Measurements from ENCODE around the gene MAPK4. TPM values are rescaled to one million over a fixed set of nuclear protein-coding genes. Genes with fewer than 3 reads are reported as not detected.

The MAPK4 gene
- total and polyA plus RNA-seq, 2 of the 4 experiments (the other 2 are of a cell fraction): not detected

DNA sequence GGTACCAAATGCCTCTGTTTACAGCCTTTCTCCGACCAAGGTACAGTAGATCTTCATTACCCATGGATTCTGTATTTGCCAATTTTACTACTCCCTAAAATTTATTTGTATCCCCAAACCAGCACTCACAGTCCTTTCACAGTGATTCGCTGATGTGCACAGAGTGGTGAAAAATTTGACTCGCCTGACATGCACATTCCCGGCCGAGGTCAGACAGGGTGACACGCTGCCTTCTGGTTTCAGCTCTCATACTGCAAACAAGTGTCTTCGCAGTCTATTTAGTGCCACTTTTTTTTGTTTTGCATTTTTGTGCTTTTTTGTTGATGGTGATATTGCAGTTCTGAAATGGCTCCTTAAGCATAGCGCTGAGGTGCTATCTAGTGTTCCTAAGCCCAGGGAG is 71.0 kb downstream of the MAPK4 start:
- Histone ChIP-seq H4K5ac (ENCODE audit: low read depth, low read length) (no peak overlapping the region), H2BK5ac (ENCODE audit: low read depth, low read length, poor library complexity, severe bottlenecking) (no peak overlapping the region), H4K91ac (ENCODE audit: insufficient read depth, low read depth, low read length) (no peak overlapping the region), H3K9ac (ENCODE audit: low read depth, low read length) (no peak overlapping the region), H3K4me2 (ENCODE audit: low read depth, low read length) (no peak overlapping the region), H3K23ac (ENCODE audit: low read depth, low read length) (no peak overlapping the region), H3K14ac (replicated peaks; ENCODE audit: low read depth, low read length) (no peak overlapping the region), H2BK120ac (ENCODE audit: low read depth, low read length) (no peak overlapping the region), H3K79me1 (ENCODE audit: low read depth in 1 of 2, low read length in 2 of 2) (no peaks in the 10 kb centered on the region), H3K27ac (ENCODE audit: insufficient read depth, low read length) (no peak overlapping the region), H2AK9ac (replicated peaks; ENCODE audit: low read depth, low read length, poor library complexity) (no peak overlapping the region), H3K9me1 (ENCODE audit: insufficient read depth, low read length) (no peaks in the 10 kb centered on the region), H2BK20ac (ENCODE audit: low read depth, low read length) (no peak overlapping the region), H3K4me3 (ENCODE audit: insufficient read depth, low read depth, low read length) (no peak overlapping the region), H3K56ac (ENCODE audit: extremely low read depth, insufficient read depth, low read length) (no peak overlapping the region), H3K27me3 (ENCODE audit: control insufficient read depth, insufficient read depth, low read length) (no peaks in the 10 kb centered on the region), H4K20me1 (ENCODE audit: insufficient read depth, low read length) (no peaks in the 10 kb centered on the region), H2BK15ac (ENCODE audit: low read depth, low read length) (no peak overlapping the region), H3K36me3 (ENCODE audit: control insufficient read depth, insufficient read depth, low read length) (no peaks in the 10 kb centered on the region), H4K8ac (ENCODE audit: low read depth in 2 of 2, low read length in 2 of 2) (no peak overlapping the region), H3K4me1 (ENCODE audit: control insufficient read depth, insufficient read depth, low read length) (no peaks in the 10 kb centered on the region), H3K4ac (ENCODE audit: low read depth, low read length) (no peak overlapping the region), H3K9me3 (ENCODE audit: control insufficient read depth, insufficient read depth, low read length) (no peaks in the 10 kb centered on the region), H2AFZ (replicated peaks; ENCODE audit: low read length, poor library complexity) (no peak overlapping the region), H2AK5ac (ENCODE audit: low read depth, low read length) (no peak overlapping the region), H3K18ac (ENCODE audit: low read depth, low read length) (no peak overlapping the region)
- TF ChIP-seq RAD21 (IDR thresholded peaks at IDR 0.05; ENCODE audit: low read length) (no peak), RFX5 (IDR thresholded peaks at IDR 0.05; ENCODE audit: low read depth, low read length) (no peak), NFE2L2 (IDR thresholded peaks at IDR 0.05; ENCODE audit: low read depth, low read length) (no peak)
- TF ChIP-seq, protein P1, sequence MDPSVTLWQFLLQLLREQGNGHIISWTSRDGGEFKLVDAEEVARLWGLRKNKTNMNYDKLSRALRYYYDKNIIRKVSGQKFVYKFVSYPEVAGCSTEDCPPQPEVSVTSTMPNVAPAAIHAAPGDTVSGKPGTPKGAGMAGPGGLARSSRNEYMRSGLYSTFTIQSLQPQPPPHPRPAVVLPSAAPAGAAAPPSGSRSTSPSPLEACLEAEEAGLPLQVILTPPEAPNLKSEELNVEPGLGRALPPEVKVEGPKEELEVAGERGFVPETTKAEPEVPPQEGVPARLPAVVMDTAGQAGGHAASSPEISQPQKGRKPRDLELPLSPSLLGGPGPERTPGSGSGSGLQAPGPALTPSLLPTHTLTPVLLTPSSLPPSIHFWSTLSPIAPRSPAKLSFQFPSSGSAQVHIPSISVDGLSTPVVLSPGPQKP (IDR thresholded peaks at IDR 0.05; ENCODE audit: borderline replicate concordance, low read depth, low read length): no peak
- dilution Hi-C loops (cut with HindIII; ENCODE audit: low sequenced_read_pairs, unreplicated experiment) (no loop called here), in situ Hi-C loops (cut with MboI; ENCODE audit: low sequenced_read_pairs) (no loop called here), intact Hi-C loops (cut with micrococcal nuclease) (no loop called here)
- ChIA-PET CTCF (no interaction called here), POLR2A (ENCODE audit: unreplicated experiment) (no interaction called here)
- no peak for DNase-seq
- WGBS, 2 experiments (ENCODE audit: extremely low coverage in 2 of 2, insufficient read length in 1 of 2): 37% methylated on average over 2 of the region's 8 CpGs; no CpG with 5 or more reads in 1 of the 2 experiments
- no peak for ATAC-seq (ENCODE audit: low read depth)
- no TSS peak for BruUV-seq (replicated peaks)
